HG03064 (cell line): ENCODE results near the gene CMTM7.
A peak's percentile ranks its signal among the peaks of the same experiment; 100 is the strongest.
"Not testable (repeated sequence)": the region's sequence is repeated elsewhere in the genome, so short reads cannot be mapped to it uniquely, and the experiment has no call there.

ENCODE experiments used
- ATAC-seq: cut with Tn5 transposase; IDR thresholded peaks from one replicate; pipeline ENCODE4 v1.9.1; 2021; ENCODE audit warnings: low read depth; ENCODE audit not compliant: unreplicated experiment

Gene CMTM7

GRCh38 chr3:32379831-32380500 is 11.7 kb upstream of the CMTM7 start:
- ATAC-seq = no peak

GRCh38 chr3:32381922-32382321 is 9.7 kb upstream of the CMTM7 start:
- no peak for ATAC-seq

GRCh38 chr3:32383136-32383711 is 8.4 kb upstream of the CMTM7 start:
- no peak for ATAC-seq

- ATAC-seq = no peak
Measured at GRCh38 chr3:32384938-32385337, 6.7 kb upstream of the CMTM7 start.

- ATAC-seq = no peak
Measured at GRCh38 chr3:32387512-32387911, 4.1 kb upstream of the CMTM7 start.

GRCh38 chr3:32389577-32389976 is 2.1 kb upstream of the CMTM7 start:
- not testable (repeated sequence) for ATAC-seq

- no peak for ATAC-seq
Measured at GRCh38 chr3:32392536-32393302, 1.1 kb downstream of the CMTM7 start.

GRCh38 chr3:32395496-32395895 is 3.8 kb downstream of the CMTM7 start:
- ATAC-seq = no peak

GRCh38 chr3:32397941-32398340 is 6.3 kb downstream of the CMTM7 start:
- ATAC-seq = no peak

GRCh38 chr3:32398531-32398930 is 6.9 kb downstream of the CMTM7 start:
- no peak for ATAC-seq

- ATAC-seq = no peak
Measured at GRCh38 chr3:32399030-32399620, 7.5 kb downstream of the CMTM7 start.

GRCh38 chr3:32401126-32401525 is 9.5 kb downstream of the CMTM7 start:
- ATAC-seq = no peak

GRCh38 chr3:32401556-32402081 is 10.0 kb downstream of the CMTM7 start:
- peak; percentile 92 for ATAC-seq

GRCh38 chr3:32403663-32404062 is 12.0 kb downstream of the CMTM7 start:
- ATAC-seq = no peak

GRCh38 chr3:32404714-32405113 is 13.1 kb downstream of the CMTM7 start:
- no peak for ATAC-seq

- ATAC-seq = no peak
Measured at GRCh38 chr3:32405155-32405554, 13.5 kb downstream of the CMTM7 start.

- ATAC-seq = no peak
Measured at GRCh38 chr3:32405711-32406323, 14.2 kb downstream of the CMTM7 start.

- ATAC-seq = no peak
Measured at GRCh38 chr3:32406486-32407408, 15.1 kb downstream of the CMTM7 start.

GRCh38 chr3:32410367-32411246 is 19.0 kb downstream of the CMTM7 start:
- ATAC-seq = no peak
